ENCODE measurements around the gene IKBKE.

DNA sequence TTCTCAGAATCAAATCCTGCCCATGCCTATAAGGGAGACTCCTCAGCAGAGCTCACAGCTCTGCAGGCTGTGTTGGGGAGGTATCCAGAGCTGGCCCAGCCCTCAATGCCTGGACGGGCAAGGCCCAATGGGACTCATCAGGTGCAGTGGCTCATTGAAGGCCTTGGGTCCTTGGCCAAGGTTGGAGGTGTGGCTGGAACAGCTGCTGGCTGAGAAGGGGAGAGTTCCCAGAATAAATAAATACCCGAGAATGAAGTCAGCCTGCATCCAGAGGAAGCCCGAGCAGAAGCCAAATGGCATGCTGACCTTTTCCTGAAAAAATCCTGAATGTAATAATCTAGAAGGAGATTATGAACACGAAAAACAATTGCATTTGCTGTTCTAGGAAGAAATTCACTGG lies 25.2 kb upstream of the IKBKE start:
- TF ChIP-seq, protein P1, sequence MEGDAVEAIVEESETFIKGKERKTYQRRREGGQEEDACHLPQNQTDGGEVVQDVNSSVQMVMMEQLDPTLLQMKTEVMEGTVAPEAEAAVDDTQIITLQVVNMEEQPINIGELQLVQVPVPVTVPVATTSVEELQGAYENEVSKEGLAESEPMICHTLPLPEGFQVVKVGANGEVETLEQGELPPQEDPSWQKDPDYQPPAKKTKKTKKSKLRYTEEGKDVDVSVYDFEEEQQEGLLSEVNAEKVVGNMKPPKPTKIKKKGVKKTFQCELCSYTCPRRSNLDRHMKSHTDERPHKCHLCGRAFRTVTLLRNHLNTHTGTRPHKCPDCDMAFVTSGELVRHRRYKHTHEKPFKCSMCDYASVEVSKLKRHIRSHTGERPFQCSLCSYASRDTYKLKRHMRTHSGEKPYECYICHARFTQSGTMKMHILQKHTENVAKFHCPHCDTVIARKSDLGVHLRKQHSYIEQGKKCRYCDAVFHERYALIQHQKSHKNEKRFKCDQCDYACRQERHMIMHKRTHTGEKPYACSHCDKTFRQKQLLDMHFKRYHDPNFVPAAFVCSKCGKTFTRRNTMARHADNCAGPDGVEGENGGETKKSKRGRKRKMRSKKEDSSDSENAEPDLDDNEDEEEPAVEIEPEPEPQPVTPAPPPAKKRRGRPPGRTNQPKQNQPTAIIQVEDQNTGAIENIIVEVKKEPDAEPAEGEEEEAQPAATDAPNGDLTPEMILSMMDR (IDR thresholded peaks at IDR 0.05): no peak
- TF ChIP-seq, protein P2, sequence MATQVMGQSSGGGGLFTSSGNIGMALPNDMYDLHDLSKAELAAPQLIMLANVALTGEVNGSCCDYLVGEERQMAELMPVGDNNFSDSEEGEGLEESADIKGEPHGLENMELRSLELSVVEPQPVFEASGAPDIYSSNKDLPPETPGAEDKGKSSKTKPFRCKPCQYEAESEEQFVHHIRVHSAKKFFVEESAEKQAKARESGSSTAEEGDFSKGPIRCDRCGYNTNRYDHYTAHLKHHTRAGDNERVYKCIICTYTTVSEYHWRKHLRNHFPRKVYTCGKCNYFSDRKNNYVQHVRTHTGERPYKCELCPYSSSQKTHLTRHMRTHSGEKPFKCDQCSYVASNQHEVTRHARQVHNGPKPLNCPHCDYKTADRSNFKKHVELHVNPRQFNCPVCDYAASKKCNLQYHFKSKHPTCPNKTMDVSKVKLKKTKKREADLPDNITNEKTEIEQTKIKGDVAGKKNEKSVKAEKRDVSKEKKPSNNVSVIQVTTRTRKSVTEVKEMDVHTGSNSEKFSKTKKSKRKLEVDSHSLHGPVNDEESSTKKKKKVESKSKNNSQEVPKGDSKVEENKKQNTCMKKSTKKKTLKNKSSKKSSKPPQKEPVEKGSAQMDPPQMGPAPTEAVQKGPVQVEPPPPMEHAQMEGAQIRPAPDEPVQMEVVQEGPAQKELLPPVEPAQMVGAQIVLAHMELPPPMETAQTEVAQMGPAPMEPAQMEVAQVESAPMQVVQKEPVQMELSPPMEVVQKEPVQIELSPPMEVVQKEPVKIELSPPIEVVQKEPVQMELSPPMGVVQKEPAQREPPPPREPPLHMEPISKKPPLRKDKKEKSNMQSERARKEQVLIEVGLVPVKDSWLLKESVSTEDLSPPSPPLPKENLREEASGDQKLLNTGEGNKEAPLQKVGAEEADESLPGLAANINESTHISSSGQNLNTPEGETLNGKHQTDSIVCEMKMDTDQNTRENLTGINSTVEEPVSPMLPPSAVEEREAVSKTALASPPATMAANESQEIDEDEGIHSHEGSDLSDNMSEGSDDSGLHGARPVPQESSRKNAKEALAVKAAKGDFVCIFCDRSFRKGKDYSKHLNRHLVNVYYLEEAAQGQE (IDR thresholded peaks at IDR 0.05; ENCODE audit: insufficient read depth in 1 of 2, low read depth in 2 of 2, low read length in 1 of 2): no peak
- no peak for TF ChIP-seq TCF7L2 (IDR thresholded peaks at IDR 0.05; ENCODE audit: low read depth, low read length)
- TF ChIP-seq POLR2AphosphoS5 (IDR thresholded peaks at IDR 0.05; ENCODE audit: low read depth, low read length): no peak
- no peak for TF ChIP-seq SIN3A (IDR thresholded peaks at IDR 0.05; ENCODE audit: borderline replicate concordance, insufficient read depth, low read depth, low read length)
